WTC11 (cell line): ENCODE data around the gene TRMT44. TPM values are rescaled to one million over a fixed set of nuclear protein-coding genes. Genes with fewer than 3 reads are reported as not detected.
"Not testable (repeated sequence)": the region's sequence is repeated elsewhere in the genome, so short reads cannot be mapped to it uniquely, and the experiment has no call there.

Experiments used
- ATAC-seq: fragments of 200-7000 bp; cut with Tn5 transposase; 2 replicates; pipeline ENCODE4 v1.10.0; 2021; ENCODE audit warnings: mild to moderate bottlenecking, moderate library complexity
- CTCF ChIA-PET: fragments of 300-600 bp; sonication (Branson Sonifier 250); formaldehyde crosslinking; loops from one replicate; lab custom pipeline; 2021; ENCODE audit warnings: antibody characterized with exemption; lab: Charles Lee
- POLR2A ChIA-PET: fragments of 350-600 bp; sonication (Branson Sonifier 250); formaldehyde crosslinking; loops from one replicate; lab custom pipeline; 2021; ENCODE audit warnings: antibody characterized with exemption; lab: Charles Lee
- DNase-seq: peaks from one replicate; pipeline ENCODE4 v3.0.0; 2021; ENCODE audit warnings: low spot score
- H3K27ac Mint-ChIP-seq: 2 replicates; pipeline ENCODE4 v1.8.0; 2021; ENCODE audit warnings: mixed read lengths
- H3K27me3 Mint-ChIP-seq: 2 replicates; pipeline ENCODE4 v1.8.0; 2021; ENCODE audit warnings: low read depth, mild to moderate bottlenecking, moderate library complexity, mixed read lengths
- H3K36me3 Mint-ChIP-seq: 2 replicates; pipeline ENCODE4 v1.8.0; 2021; ENCODE audit warnings: mixed read lengths
- H3K4me1 Mint-ChIP-seq: 2 replicates; pipeline ENCODE4 v1.8.0; 2022; ENCODE audit warnings: mixed read lengths
- H3K4me3 Mint-ChIP-seq: 2 replicates; pipeline ENCODE4 v1.8.0; 2021; ENCODE audit warnings: mild to moderate bottlenecking, moderate library complexity, mixed read lengths
- H3K9me3 Mint-ChIP-seq: 2 replicates; pipeline ENCODE4 v1.8.0; 2021; ENCODE audit warnings: mixed read lengths
- CBFB ChIP-seq: sonication (generic); formaldehyde crosslinking; IDR thresholded peaks from 2 replicates; pipeline ENCODE4 v1.8.1; 2022; ENCODE audit warnings: mild to moderate bottlenecking, low read depth, missing genetic modification reagents
- CREM ChIP-seq: sonication (generic); formaldehyde crosslinking; IDR thresholded peaks from 2 replicates; pipeline ENCODE4 v1.8.1; 2022; ENCODE audit warnings: mild to moderate bottlenecking, missing genetic modification reagents, moderate library complexity
- FOXK1 ChIP-seq: sonication (generic); formaldehyde crosslinking; IDR thresholded peaks from 2 replicates; pipeline ENCODE4 v1.8.0; 2022; ENCODE audit warnings: mild to moderate bottlenecking, moderate library complexity, missing genetic modification reagents
- KAT7 ChIP-seq: sonication (generic); formaldehyde crosslinking; IDR thresholded peaks from 2 replicates; pipeline ENCODE4 v1.8.1; 2023; ENCODE audit warnings: missing genetic modification reagents, mild to moderate bottlenecking, borderline replicate concordance
- MYBL2 ChIP-seq: sonication (generic); formaldehyde crosslinking; IDR thresholded peaks from 2 replicates; pipeline ENCODE4 v1.8.1; 2023; ENCODE audit warnings: mild to moderate bottlenecking, moderate library complexity, missing genetic modification reagents
- NR1H2 ChIP-seq: sonication (generic); formaldehyde crosslinking; IDR thresholded peaks from 2 replicates; pipeline ENCODE4 v1.9.0; 2021; ENCODE audit warnings: mild to moderate bottlenecking, moderate library complexity, missing genetic modification reagents
- NR2C2 ChIP-seq: sonication (generic); formaldehyde crosslinking; IDR thresholded peaks from 2 replicates; pipeline ENCODE4 v1.8.0; 2022; ENCODE audit warnings: mild to moderate bottlenecking, missing genetic modification reagents
- NR3C1 ChIP-seq: sonication (generic); formaldehyde crosslinking; conservative IDR thresholded peaks from 2 replicates; pipeline ENCODE4 v1.8.1; 2023; ENCODE audit warnings: low read depth, mild to moderate bottlenecking, missing genetic modification reagents
- TCF7 ChIP-seq: sonication (generic); formaldehyde crosslinking; IDR thresholded peaks from 2 replicates; pipeline ENCODE4 v1.8.0; 2022; ENCODE audit warnings: mild to moderate bottlenecking, low read depth, missing genetic modification reagents, moderate library complexity
- TP53 ChIP-seq: sonication (generic); formaldehyde crosslinking; IDR thresholded peaks from 2 replicates; pipeline ENCODE4 v1.8.1; 2023; ENCODE audit warnings: mild to moderate bottlenecking, missing genetic modification reagents
- ZNF263 ChIP-seq: sonication (generic); formaldehyde crosslinking; IDR thresholded peaks from 2 replicates; pipeline ENCODE4 v1.8.1; 2022; ENCODE audit warnings: low read depth, mild to moderate bottlenecking, moderate library complexity, missing genetic modification reagents
- ZNF317 ChIP-seq: sonication (generic); formaldehyde crosslinking; IDR thresholded peaks from 2 replicates; pipeline ENCODE4 v1.8.1; 2023; ENCODE audit warnings: low read depth, mild to moderate bottlenecking, moderate library complexity, missing genetic modification reagents, borderline replicate concordance
- total RNA-seq: library from RNA; stranded (reverse); gene quantifications from 3 replicates; pipeline ENCODE4 v1.2.3, GENCODE V29; 2021
- TF ChIP-seq, protein P1 (sequence below): sonication (generic); formaldehyde crosslinking; IDR thresholded peaks from 2 replicates; pipeline ENCODE4 v1.8.0; 2022; ENCODE audit warnings: missing genetic modification reagents
- TF ChIP-seq, protein P2 (sequence below): fragments of 250-450 bp; sonication (Bioruptor Pico); IDR thresholded peaks from 2 replicates; pipeline ENCODE4 v1.9.0; 2021; ENCODE audit warnings: mild to moderate bottlenecking, borderline replicate concordance
- TF ChIP-seq, protein P3 (sequence below): fragments of 200-600 bp; IDR thresholded peaks from 2 replicates; pipeline ENCODE4 v1.8.0; 2022; ENCODE audit warnings: antibody characterized with exemption
- TF ChIP-seq, protein P4 (sequence below): sonication (generic); formaldehyde crosslinking; IDR thresholded peaks from 2 replicates; pipeline ENCODE4 v1.8.0; 2023; ENCODE audit warnings: mild to moderate bottlenecking, missing genetic modification reagents

TRMT44 gene
- total RNA-seq, 1 experiment from 2014 or later: 28.4 TPM

DNA sequence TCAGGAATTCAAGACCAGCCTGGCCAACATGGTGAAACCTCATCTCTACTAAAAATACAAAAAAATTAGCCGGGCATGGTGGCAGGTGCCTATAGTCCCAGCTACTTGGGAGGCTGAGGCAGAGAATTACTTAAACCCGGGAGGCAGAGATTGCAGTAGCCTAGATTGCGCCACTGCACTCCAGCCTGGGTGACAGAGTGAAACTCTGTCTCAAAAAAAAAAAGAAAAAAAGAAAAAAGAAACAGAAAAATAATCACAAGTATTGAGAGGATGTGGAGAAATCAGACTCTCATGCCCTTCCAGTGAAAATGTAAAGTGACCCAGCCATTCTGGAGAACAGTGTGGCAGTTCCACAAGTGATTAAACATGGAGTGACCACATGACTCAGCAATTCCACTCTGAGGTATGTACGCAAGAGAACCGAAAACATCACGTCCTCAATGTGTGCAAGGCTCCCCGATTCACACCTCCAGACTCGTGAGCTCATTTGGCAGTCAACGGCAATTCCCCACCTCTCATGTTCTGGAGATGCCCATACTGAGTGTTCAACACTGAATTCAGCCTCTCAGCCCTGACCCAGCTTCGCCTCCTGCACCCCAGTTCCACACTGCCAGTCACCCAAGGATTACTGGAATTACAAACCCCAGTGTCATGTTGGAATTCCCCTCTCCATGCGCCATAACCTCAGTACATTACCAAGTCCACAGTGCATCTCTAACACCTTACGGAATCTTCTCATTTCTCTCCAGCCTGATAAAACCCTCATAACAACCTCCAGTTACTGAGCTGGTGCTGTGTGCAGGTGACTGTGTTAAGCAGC, 21.1 kb upstream of the TRMT44 start:
- H3K36me3 Mint-ChIP-seq: no peaks in the 10 kb centered on the region
- ATAC-seq (no peak), DNase-seq (no peak)
- no peak overlapping the region for H3K27ac Mint-ChIP-seq
- POLR2A ChIA-PET: no interaction called here
- H3K4me3 Mint-ChIP-seq: no peak overlapping the region
- H3K27me3 Mint-ChIP-seq: no peaks in the 10 kb centered on the region
- TF ChIP-seq CREM (CRISPR knock-in tag): no peak
- no peak for TF ChIP-seq ZNF263
- TF ChIP-seq, protein P1, sequence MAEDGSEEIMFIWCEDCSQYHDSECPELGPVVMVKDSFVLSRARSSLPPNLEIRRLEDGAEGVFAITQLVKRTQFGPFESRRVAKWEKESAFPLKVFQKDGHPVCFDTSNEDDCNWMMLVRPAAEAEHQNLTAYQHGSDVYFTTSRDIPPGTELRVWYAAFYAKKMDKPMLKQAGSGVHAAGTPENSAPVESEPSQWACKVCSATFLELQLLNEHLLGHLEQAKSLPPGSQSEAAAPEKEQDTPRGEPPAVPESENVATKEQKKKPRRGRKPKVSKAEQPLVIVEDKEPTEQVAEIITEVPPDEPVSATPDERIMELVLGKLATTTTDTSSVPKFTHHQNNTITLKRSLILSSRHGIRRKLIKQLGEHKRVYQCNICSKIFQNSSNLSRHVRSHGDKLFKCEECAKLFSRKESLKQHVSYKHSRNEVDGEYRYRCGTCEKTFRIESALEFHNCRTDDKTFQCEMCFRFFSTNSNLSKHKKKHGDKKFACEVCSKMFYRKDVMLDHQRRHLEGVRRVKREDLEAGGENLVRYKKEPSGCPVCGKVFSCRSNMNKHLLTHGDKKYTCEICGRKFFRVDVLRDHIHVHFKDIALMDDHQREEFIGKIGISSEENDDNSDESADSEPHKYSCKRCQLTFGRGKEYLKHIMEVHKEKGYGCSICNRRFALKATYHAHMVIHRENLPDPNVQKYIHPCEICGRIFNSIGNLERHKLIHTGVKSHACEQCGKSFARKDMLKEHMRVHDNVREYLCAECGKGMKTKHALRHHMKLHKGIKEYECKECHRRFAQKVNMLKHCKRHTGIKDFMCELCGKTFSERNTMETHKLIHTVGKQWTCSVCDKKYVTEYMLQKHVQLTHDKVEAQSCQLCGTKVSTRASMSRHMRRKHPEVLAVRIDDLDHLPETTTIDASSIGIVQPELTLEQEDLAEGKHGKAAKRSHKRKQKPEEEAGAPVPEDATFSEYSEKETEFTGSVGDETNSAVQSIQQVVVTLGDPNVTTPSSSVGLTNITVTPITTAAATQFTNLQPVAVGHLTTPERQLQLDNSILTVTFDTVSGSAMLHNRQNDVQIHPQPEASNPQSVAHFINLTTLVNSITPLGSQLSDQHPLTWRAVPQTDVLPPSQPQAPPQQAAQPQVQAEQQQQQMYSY: no peak
- no peak for TF ChIP-seq ZNF317 (CRISPR knock-in tag)
- CTCF ChIA-PET: interaction anchor here (0.6 to 2.2 kb wide), 3 partner anchors 9 to 400 kb away, joined by 3 to 10 read pairs (median 4); no protein-coding TSS in a partner anchor
- H3K4me1 Mint-ChIP-seq: no peaks in the 10 kb centered on the region
- no peaks in the 10 kb centered on the region for H3K9me3 Mint-ChIP-seq

DNA sequence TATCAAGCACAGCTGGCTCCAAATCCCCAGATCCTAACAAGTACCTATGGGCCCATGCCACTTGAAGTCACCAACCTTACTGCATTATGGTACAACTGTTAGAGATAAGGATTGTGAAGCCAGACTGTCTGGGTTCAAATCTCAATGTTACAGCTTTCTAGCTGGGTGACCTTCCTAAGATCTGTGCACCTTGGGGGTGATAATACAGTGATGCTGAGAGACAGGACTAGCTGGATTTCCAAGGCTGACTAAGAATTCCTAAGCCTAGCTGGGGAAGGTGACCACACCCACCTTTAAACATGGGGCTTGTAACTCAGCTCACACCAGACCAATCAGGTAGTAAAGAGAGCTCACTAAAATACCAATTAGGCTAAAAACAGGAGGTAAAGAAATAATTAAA, 20.4 kb upstream of the TRMT44 start:
- H3K27me3 Mint-ChIP-seq, H3K9me3 Mint-ChIP-seq, H3K36me3 Mint-ChIP-seq, POLR2A ChIA-PET, H3K4me1 Mint-ChIP-seq, ATAC-seq, H3K4me3 Mint-ChIP-seq, H3K27ac Mint-ChIP-seq, DNase-seq: not testable (repeated sequence)
- CTCF ChIA-PET: interaction anchor here (1.3 to 2.2 kb wide), 2 partner anchors 9 to 187 kb away, joined by 4 to 10 read pairs; no protein-coding TSS in a partner anchor

DNA sequence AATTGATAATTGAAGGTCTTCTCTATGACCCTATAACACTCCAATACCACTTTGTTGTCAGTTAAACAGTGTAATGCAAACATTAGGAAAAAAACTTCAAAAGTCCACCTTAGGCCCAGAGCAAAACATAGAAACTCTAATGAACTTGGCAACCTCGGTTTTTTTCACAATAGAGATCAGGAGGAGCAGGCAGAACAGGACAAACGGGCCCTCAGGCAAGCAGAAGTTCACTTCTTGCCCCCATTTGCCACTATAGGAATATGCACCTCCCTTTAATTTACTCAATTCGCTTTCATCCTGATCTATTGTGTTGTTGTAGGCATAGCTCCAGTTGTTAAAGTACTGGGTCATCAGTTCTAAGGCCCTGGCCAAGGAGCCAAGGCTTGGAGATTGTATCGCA, 18.2 kb upstream of the TRMT44 start:
- Mint-ChIP-seq H3K4me3 (no peak overlapping the region), H3K4me1 (peaks cover 2% of the 10 kb centered on the region), H3K36me3 (no peaks in the 10 kb centered on the region), H3K27me3 (peaks cover 3% of the 10 kb centered on the region; the same call in 1 of the 2 replicates), H3K9me3 (no peaks in the 10 kb centered on the region), H3K27ac (no peak overlapping the region)
- ATAC-seq: no peak
- ChIA-PET CTCF (no interaction called here), POLR2A (no interaction called here)
- TF ChIP-seq TP53 (CRISPR knock-in tag): no peak
- no peak for TF ChIP-seq MYBL2 (CRISPR knock-in tag)
- no peak for TF ChIP-seq NR1H2
- TF ChIP-seq, protein P2, sequence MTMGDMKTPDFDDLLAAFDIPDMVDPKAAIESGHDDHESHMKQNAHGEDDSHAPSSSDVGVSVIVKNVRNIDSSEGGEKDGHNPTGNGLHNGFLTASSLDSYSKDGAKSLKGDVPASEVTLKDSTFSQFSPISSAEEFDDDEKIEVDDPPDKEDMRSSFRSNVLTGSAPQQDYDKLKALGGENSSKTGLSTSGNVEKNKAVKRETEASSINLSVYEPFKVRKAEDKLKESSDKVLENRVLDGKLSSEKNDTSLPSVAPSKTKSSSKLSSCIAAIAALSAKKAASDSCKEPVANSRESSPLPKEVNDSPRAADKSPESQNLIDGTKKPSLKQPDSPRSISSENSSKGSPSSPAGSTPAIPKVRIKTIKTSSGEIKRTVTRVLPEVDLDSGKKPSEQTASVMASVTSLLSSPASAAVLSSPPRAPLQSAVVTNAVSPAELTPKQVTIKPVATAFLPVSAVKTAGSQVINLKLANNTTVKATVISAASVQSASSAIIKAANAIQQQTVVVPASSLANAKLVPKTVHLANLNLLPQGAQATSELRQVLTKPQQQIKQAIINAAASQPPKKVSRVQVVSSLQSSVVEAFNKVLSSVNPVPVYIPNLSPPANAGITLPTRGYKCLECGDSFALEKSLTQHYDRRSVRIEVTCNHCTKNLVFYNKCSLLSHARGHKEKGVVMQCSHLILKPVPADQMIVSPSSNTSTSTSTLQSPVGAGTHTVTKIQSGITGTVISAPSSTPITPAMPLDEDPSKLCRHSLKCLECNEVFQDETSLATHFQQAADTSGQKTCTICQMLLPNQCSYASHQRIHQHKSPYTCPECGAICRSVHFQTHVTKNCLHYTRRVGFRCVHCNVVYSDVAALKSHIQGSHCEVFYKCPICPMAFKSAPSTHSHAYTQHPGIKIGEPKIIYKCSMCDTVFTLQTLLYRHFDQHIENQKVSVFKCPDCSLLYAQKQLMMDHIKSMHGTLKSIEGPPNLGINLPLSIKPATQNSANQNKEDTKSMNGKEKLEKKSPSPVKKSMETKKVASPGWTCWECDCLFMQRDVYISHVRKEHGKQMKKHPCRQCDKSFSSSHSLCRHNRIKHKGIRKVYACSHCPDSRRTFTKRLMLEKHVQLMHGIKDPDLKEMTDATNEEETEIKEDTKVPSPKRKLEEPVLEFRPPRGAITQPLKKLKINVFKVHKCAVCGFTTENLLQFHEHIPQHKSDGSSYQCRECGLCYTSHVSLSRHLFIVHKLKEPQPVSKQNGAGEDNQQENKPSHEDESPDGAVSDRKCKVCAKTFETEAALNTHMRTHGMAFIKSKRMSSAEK: no peak
- TF ChIP-seq FOXK1 (CRISPR knock-in tag): no peak
- TF ChIP-seq TCF7 (CRISPR knock-in tag): no peak
- no peak for TF ChIP-seq NR3C1 (CRISPR knock-in tag)
- TF ChIP-seq NR2C2 (CRISPR knock-in tag): no peak
- TF ChIP-seq KAT7 (CRISPR knock-in tag): no peak
- TF ChIP-seq, protein P3, sequence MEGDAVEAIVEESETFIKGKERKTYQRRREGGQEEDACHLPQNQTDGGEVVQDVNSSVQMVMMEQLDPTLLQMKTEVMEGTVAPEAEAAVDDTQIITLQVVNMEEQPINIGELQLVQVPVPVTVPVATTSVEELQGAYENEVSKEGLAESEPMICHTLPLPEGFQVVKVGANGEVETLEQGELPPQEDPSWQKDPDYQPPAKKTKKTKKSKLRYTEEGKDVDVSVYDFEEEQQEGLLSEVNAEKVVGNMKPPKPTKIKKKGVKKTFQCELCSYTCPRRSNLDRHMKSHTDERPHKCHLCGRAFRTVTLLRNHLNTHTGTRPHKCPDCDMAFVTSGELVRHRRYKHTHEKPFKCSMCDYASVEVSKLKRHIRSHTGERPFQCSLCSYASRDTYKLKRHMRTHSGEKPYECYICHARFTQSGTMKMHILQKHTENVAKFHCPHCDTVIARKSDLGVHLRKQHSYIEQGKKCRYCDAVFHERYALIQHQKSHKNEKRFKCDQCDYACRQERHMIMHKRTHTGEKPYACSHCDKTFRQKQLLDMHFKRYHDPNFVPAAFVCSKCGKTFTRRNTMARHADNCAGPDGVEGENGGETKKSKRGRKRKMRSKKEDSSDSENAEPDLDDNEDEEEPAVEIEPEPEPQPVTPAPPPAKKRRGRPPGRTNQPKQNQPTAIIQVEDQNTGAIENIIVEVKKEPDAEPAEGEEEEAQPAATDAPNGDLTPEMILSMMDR: no peak
- TF ChIP-seq, protein P4, sequence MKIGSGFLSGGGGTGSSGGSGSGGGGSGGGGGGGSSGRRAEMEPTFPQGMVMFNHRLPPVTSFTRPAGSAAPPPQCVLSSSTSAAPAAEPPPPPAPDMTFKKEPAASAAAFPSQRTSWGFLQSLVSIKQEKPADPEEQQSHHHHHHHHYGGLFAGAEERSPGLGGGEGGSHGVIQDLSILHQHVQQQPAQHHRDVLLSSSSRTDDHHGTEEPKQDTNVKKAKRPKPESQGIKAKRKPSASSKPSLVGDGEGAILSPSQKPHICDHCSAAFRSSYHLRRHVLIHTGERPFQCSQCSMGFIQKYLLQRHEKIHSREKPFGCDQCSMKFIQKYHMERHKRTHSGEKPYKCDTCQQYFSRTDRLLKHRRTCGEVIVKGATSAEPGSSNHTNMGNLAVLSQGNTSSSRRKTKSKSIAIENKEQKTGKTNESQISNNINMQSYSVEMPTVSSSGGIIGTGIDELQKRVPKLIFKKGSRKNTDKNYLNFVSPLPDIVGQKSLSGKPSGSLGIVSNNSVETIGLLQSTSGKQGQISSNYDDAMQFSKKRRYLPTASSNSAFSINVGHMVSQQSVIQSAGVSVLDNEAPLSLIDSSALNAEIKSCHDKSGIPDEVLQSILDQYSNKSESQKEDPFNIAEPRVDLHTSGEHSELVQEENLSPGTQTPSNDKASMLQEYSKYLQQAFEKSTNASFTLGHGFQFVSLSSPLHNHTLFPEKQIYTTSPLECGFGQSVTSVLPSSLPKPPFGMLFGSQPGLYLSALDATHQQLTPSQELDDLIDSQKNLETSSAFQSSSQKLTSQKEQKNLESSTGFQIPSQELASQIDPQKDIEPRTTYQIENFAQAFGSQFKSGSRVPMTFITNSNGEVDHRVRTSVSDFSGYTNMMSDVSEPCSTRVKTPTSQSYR (CRISPR knock-in tag): no peak
- TF ChIP-seq CBFB (CRISPR knock-in tag): no peak
- DNase-seq: no peak
